ENCODE results near the gene RADIL. TPM values are rescaled to one million over a fixed set of nuclear protein-coding genes. Genes with fewer than 3 reads are reported as not detected.
A peak's percentile ranks its signal among the peaks of the same experiment; 100 is the strongest.
"Not testable (repeated sequence)": the region's sequence is repeated elsewhere in the genome, so short reads cannot be mapped to it uniquely, and the experiment has no call there.

RADIL gene
- 0.27 TPM for total RNA-seq

GRCh38 chr7:4883372-4884144 is at the start of gene RADIL:
RADIL (minus strand) TSS chr7:4883716; CDS start chr7:4878139, 5,577 bp downstream.
- peak; percentile 62 to 94 (median 94) for DNase-seq (ENCODE audit: low read depth in 2 of 3, low spot score in 2 of 3)

DNA sequence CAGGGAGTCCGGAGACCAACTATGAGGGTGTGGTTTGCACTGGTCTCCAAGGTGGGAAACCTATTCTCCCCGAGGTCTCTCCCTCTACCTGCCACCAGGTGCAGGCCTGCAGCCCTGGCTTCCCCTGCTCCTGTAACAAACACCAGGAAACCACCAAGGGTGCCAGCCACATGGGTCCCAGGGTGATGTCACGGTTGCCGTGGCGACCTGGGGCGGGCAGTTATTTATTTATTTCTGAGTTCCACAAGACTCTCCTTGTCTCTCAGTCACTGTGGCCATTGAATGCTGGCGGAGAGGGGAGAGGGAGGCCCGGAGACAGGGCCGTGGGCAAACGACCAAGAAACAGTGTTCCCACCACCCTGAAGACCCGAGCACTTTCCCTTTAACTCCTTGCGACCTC is 48.4 kb upstream of the RADIL start:
- DNase-seq (ENCODE audit: low read depth in 2 of 3, low spot score in 2 of 3), result peak in 2 of 3 donors; percentile 15 to 34

GRCh38 chr7:4929005-4929404 is 45.5 kb upstream of the RADIL start:
- DNase-seq (ENCODE audit: low read depth in 2 of 3, low spot score in 2 of 3), result no peak

GRCh38 chr7:4928445-4928844 is 44.9 kb upstream of the RADIL start:
- DNase-seq (ENCODE audit: low read depth in 2 of 3, low spot score in 2 of 3), result no peak

- no peak for DNase-seq (ENCODE audit: low read depth in 2 of 3, low spot score in 2 of 3)
Measured at GRCh38 chr7:4919969-4920766, 36.7 kb upstream of the RADIL start.

- DNase-seq (ENCODE audit: low read depth in 2 of 3, low spot score in 2 of 3), result no peak
Measured at GRCh38 chr7:4916113-4916512, 32.6 kb upstream of the RADIL start.

DNA sequence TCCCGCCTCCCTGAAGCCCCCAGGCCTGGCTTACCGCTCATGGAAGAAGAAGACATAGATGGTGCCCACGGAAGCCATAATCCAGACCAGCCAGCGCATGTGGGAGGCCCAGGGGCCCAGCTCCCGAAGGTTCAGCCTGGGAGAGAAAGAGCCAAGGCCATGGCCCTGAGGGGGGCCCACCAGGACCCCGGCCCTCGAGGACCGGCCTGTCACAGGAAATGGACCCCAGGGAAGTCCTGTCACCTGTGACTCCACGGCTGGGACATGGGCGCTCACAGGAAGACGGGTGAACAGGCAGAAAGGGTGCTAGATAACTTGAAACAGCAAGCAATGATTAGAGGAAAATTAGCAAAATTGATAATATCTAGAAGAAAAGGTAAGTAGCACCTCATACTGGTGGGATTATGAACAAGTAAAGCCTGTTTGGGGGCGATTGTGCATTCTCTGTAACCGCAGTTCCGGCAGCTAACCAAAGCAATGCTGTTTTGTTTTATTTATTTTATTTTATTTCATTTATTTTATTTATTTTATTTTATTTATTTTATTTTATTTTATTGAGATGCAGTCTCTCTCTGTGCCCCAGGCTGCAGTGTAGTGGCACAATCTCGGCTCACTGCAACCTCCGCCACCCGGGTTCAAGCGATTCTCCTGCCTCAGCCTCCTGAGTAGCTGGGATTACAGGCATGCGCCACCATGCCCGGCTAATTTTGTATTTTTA is 27.8 kb upstream of the RADIL start:
- DNase-seq (ENCODE audit: low read depth in 2 of 3, low spot score in 2 of 3), result no peak

DNA sequence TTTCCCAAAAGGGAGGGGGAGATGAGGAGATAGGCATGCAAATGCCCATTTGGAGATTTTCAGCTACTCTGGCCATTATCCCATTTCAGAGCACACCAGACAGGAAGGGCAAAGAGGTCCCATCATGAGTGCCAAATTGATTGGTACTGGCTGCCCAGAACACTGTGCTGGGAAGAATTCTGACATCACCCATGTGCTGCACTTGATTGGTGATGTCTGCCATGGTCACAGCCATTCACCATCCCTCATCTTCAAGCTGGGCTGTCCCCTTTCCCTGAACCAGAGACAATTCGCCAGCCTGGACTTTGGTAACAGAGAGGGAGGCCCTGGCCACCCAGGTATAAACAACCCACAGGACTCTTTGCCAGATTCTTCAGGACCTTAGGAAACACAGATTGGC is 23.2 kb upstream of the RADIL start:
- no peak for DNase-seq (ENCODE audit: low read depth in 2 of 3, low spot score in 2 of 3)

- no peak for DNase-seq (ENCODE audit: low read depth in 2 of 3, low spot score in 2 of 3)
Measured at GRCh38 chr7:4905171-4905570, 21.7 kb upstream of the RADIL start.

DNA sequence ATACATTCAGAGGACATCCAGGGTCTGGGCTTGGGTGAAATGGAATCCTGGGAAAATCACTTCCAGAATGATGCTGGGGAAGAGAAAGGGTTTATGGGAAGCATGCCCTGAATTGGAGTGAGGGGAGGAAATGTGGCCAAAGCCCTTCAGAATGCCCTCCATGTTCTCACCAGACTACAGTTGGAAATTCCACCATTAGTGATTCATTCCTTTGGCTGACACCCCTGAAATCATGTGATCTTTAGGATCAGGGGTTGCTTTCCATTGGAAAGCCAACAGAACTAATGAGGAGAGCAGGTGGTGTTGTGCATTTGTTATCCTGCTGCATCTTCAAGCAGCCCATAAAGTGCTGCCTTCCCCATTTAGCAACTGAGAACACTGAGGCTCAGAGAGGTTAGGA is 20.8 kb upstream of the RADIL start:
- no peak for DNase-seq (ENCODE audit: low read depth in 2 of 3, low spot score in 2 of 3)

DNA sequence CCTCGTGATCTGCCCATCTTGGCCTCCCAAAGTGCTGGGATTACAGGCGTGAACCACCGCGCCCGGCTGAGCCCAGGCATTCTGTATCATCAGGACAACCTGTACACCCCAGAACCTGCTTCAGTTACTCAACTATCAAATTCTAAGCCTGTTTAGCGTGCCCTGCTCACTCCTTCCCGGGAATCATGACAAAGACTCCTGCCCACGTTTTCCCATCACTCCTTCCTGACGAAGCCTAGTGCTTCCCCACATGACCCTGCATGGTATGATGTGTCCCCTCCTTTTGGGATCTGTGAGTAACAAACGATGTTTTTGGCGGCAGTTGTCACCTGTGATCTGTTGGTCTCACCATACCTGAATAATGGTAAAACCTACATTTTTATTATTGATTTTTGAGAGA is 12.2 kb upstream of the RADIL start:
- no peak for DNase-seq (ENCODE audit: low read depth in 2 of 3, low spot score in 2 of 3)

DNA sequence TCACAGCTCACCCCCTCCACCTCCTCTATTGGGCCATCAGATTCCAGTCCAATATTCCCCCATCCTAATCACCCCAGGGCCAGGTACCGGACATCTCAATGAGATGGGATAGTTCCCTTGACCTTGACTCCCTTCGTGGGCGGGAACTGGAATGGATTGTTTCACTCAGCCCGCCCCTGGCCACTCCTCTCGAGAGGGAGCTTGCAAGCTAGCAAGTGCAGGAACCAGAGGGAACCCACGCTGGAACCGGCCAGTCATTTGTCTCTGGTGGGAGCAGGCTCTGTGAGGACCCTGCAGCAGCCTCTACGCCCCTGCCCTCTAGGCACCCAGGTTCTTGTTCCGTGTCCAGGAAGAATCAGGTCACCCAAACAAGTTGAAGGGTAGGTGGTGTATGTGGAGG is 11.0 kb upstream of the RADIL start:
- no peak for DNase-seq (ENCODE audit: low read depth in 2 of 3, low spot score in 2 of 3)

- no peak for DNase-seq (ENCODE audit: low read depth in 2 of 3, low spot score in 2 of 3)
Measured at GRCh38 chr7:4893929-4894475, 10.5 kb upstream of the RADIL start.

DNA sequence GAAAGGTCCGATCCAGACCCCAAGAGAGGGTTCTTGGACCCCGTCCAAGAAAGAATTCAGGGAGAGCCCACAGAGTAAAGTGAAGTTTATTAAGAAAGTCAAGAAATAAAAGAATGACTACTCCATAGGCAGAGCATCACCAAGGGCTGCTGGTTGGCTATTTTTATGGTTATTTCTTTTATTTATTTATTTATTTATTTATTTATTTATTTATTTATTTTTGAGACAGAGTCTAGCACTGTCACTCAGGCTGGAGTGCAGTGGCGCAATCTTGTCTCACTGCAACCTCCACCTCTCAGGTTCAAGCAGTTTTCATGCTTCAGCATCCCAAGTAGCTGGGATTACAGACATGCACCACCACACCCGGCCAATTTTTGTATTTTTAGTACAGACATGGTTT is 9.7 kb upstream of the RADIL start:
- DNase-seq (ENCODE audit: low read depth in 2 of 3, low spot score in 2 of 3), result not testable (repeated sequence)

GRCh38 chr7:4891522-4891921 is 8.0 kb upstream of the RADIL start:
- not testable (repeated sequence) for DNase-seq (ENCODE audit: low read depth in 2 of 3, low spot score in 2 of 3)

GRCh38 chr7:4889682-4890081 is 6.2 kb upstream of the RADIL start:
- DNase-seq (ENCODE audit: low read depth in 2 of 3, low spot score in 2 of 3), result no peak

GRCh38 chr7:4888161-4888560 is 4.6 kb upstream of the RADIL start:
- DNase-seq (ENCODE audit: low read depth in 2 of 3, low spot score in 2 of 3), result no peak

DNA sequence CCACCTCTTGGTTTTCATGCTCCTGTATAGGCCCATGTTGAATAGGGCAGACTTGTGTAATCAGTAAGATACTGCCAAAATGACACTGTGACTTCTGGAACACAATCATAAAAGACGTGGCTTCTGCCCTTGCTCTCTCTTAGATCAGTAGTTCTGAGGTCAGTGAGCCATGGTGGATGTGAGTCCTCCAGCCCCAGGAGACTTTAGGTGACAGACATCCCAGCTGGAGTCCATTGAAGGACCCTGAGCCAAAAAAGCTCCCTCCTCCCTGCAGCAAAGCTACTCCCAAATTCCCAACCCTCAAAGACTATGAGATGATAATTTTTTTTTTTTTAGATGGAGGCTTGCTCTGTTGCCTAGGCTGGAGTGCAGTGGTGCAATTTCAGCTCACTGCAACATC is 3.2 kb upstream of the RADIL start:
- no peak for DNase-seq (ENCODE audit: low read depth in 2 of 3, low spot score in 2 of 3)

DNA sequence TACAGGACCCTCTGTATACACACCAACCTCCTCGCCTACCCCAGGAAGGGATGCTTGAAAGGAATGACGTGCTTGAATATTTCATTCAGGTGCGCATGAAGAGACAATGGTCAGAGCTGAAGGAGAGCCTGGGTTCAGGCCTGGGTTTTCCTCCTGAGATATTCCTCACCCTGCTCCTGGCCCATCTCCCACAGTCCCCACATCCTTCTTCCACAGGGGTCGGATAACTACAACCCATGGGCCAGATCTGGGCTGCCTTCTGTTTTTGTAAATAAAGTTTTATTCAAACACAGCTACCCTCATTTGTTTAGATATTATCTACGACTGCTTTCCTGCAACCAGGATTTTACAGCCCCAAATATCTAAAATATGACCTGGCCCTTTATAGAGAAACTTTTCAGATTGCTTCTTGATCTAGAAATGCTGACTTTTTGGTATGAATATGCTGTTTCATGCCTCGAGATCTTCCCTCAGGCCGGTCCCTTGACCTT is 1.8 kb upstream of the RADIL start:
- DNase-seq (ENCODE audit: low read depth in 2 of 3, low spot score in 2 of 3), result no peak

GRCh38 chr7:4884164-4884563 is 648 bp upstream of the RADIL start:
- no peak for DNase-seq (ENCODE audit: low read depth in 2 of 3, low spot score in 2 of 3)

DNA sequence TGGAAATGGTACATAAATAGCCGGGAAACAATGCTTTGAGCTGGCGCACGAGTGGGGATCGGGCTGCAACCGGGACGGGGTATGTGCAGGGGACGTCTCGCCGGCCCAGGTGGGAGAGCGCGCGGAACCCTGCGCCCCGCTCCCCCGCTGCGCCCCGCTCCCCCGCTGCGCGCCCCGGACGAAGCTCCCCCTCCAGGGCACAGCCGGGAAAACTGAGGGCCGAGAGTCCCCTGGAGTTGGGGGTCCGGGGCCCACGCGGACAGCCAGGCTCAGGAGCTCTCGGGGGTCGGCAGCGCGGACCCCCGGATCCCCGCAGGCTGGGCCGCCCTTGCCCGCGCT is 514 bp downstream of the RADIL start:
- DNase-seq (ENCODE audit: low read depth in 2 of 3, low spot score in 2 of 3), result no peak
